HG03342 (cell line): ENCODE measurements around the gene ACCSL.
A peak's percentile ranks its signal among the peaks of the same experiment; 100 is the strongest.

ENCODE experiments used
- ATAC-seq: cut with Tn5 transposase; IDR thresholded peaks from one replicate; pipeline ENCODE4 v1.9.1; 2021; ENCODE audit warnings: mild to moderate bottlenecking, moderate library complexity; ENCODE audit not compliant: unreplicated experiment

Gene ACCSL

GRCh38 chr11:44094260-44094868, 46.6 kb downstream of the ACCSL start:
- peak; percentile 56 for ATAC-seq

- ATAC-seq: peak; percentile 89
These were observed 48.0 kb downstream of the ACCSL start, which contains the start of gene EXT2 for GRCh38 chr11:44095506-44096359. Gene EXT2, plus strand, starts transcription at chr11:44095678. Its CDS starts 12,035 bp downstream, at chr11:44107713.

GRCh38 chr11:44096360-44097185, 48.8 kb downstream of the ACCSL start:
- peak; percentile 7 for ATAC-seq

GRCh38 chr11:44097821-44098220, 50.0 kb downstream of the ACCSL start:
- no peak for ATAC-seq

- no peak for ATAC-seq
These were observed 53.3 kb downstream of the ACCSL start for GRCh38 chr11:44101098-44101497.

- no peak for ATAC-seq
These were observed 56.9 kb downstream of the ACCSL start for GRCh38 chr11:44104481-44105294.

- ATAC-seq: no peak
These were observed 60.5 kb downstream of the ACCSL start for GRCh38 chr11:44108260-44108659.
